Measurements from ENCODE around the gene SRP19.

Gene SRP19

GRCh38 chr5:112865128-112865527 lies 4.0 kb downstream of the SRP19 start:
- H2BK12ac ChIP-seq (ENCODE audit: low read length), result no peak overlapping the region
- no peak overlapping the region for H3K23ac ChIP-seq (ENCODE audit: low read length)
- peaks cover 6% of the 10 kb centered on the region in 2 experiments for H3K4me1 ChIP-seq (ENCODE audit: control insufficient read depth in 1 of 2, insufficient read depth in 2 of 2, low read length in 2 of 2)
- H2AK5ac ChIP-seq (ENCODE audit: low read length), result no peak overlapping the region
- H3K27ac ChIP-seq (ENCODE audit: low read depth, low read length), result no peak overlapping the region
- no CpG with 5 or more reads among the region's 3 CpGs for WGBS (ENCODE audit: extremely low coverage, insufficient coverage, insufficient read length)
- no peak overlapping the region for H4K8ac ChIP-seq (ENCODE audit: low read depth, low read length)
- DNase-seq, result peak in 1 of 2 donors; percentile 70
- no peak overlapping the region for H3K14ac ChIP-seq (ENCODE audit: low read length)
- H3K4ac ChIP-seq (ENCODE audit: low read depth, low read length), result no peak overlapping the region
- H4K12ac ChIP-seq (ENCODE audit: low read depth, low read length), result no peak overlapping the region
- H3K4me3 ChIP-seq (ENCODE audit: low read depth, low read length), result no peak overlapping the region
- H3K18ac ChIP-seq (ENCODE audit: low read length), result no peak overlapping the region
- H3K79me1 ChIP-seq (ENCODE audit: low read length), result peaks cover 6% of the 10 kb centered on the region
- H3K79me2 ChIP-seq (ENCODE audit: control insufficient read depth, insufficient read depth, low read length, poor library complexity), result peaks cover 11% of the 10 kb centered on the region
- peaks cover 25 to 27% of the 10 kb centered on the region in 2 experiments for H3K36me3 ChIP-seq (ENCODE audit: control insufficient read depth in 1 of 2, insufficient read depth in 2 of 2, low read length in 2 of 2)
- no peak overlapping the region for H3K4me2 ChIP-seq (ENCODE audit: low read length)
- no peak overlapping the region for H2BK5ac ChIP-seq (ENCODE audit: low read depth, low read length, poor library complexity)
- no peaks in the 10 kb centered on the region for H3K27me3 ChIP-seq (ENCODE audit: insufficient read depth, low read length)
- no peak overlapping the region for H2AFZ ChIP-seq (ENCODE audit: insufficient read depth, low read length, poor library complexity)
- no peak overlapping the region for H2BK120ac ChIP-seq (ENCODE audit: insufficient read depth, low read length, poor library complexity)
- H4K91ac ChIP-seq (ENCODE audit: low read depth, low read length), result no peak overlapping the region
- H3K9me3 ChIP-seq (ENCODE audit: insufficient read depth, low read depth, low read length), result no peaks in the 10 kb centered on the region
- H3K9ac ChIP-seq (ENCODE audit: low read length), result no peak overlapping the region

- H4K8ac ChIP-seq (ENCODE audit: low read depth, low read length), result no peak overlapping the region
- no peak overlapping the region for H2BK12ac ChIP-seq (ENCODE audit: low read length)
- H3K4me3 ChIP-seq (ENCODE audit: low read depth, low read length), result no peak overlapping the region
- no peak overlapping the region for H3K9ac ChIP-seq (ENCODE audit: low read length)
- no peak overlapping the region for H2BK120ac ChIP-seq (ENCODE audit: insufficient read depth, low read length, poor library complexity)
- no peak overlapping the region for H2BK5ac ChIP-seq (ENCODE audit: low read depth, low read length, poor library complexity)
- H3K36me3 ChIP-seq (ENCODE audit: control insufficient read depth in 1 of 2, insufficient read depth in 2 of 2, low read length in 2 of 2), result peaks cover 27 to 37% of the 10 kb centered on the region in 2 experiments
- no peaks in the 10 kb centered on the region for H3K27me3 ChIP-seq (ENCODE audit: insufficient read depth, low read length)
- H3K23ac ChIP-seq (ENCODE audit: low read length), result no peak overlapping the region
- peaks cover 7% of the 10 kb centered on the region for H3K79me2 ChIP-seq (ENCODE audit: control insufficient read depth, insufficient read depth, low read length, poor library complexity)
- no peak overlapping the region for H3K14ac ChIP-seq (ENCODE audit: low read length)
- H3K18ac ChIP-seq (ENCODE audit: low read length), result no peak overlapping the region
- H2AFZ ChIP-seq (ENCODE audit: insufficient read depth, low read length, poor library complexity), result no peak overlapping the region
- H4K12ac ChIP-seq (ENCODE audit: low read depth, low read length), result no peak overlapping the region
- H3K4me2 ChIP-seq (ENCODE audit: low read length), result no peak overlapping the region
- H2AK5ac ChIP-seq (ENCODE audit: low read length), result no peak overlapping the region
- no peaks in the 10 kb centered on the region for H3K79me1 ChIP-seq (ENCODE audit: low read length)
- no peaks in the 10 kb centered on the region for H3K9me3 ChIP-seq (ENCODE audit: insufficient read depth, low read depth, low read length)
- H3K4ac ChIP-seq (ENCODE audit: low read depth, low read length), result no peak overlapping the region
- peaks cover 6% of the 10 kb centered on the region in 2 experiments for H3K4me1 ChIP-seq (ENCODE audit: control insufficient read depth in 1 of 2, insufficient read depth in 2 of 2, low read length in 2 of 2)
- no CpG with 5 or more reads among the region's 2 CpGs for WGBS (ENCODE audit: extremely low coverage, insufficient coverage, insufficient read length)
- H3K27ac ChIP-seq (ENCODE audit: low read depth, low read length), result no peak overlapping the region
- no peak overlapping the region for H4K91ac ChIP-seq (ENCODE audit: low read depth, low read length)
- DNase-seq, result no peak
Observed at GRCh38 chr5:112866739-112867138, 5.7 kb downstream of the SRP19 start.

- H2AFZ ChIP-seq (ENCODE audit: insufficient read depth, low read length, poor library complexity), result no peak overlapping the region
- no peak overlapping the region for H4K8ac ChIP-seq (ENCODE audit: low read depth, low read length)
- no peak overlapping the region for H2BK5ac ChIP-seq (ENCODE audit: low read depth, low read length, poor library complexity)
- no peak overlapping the region for H3K18ac ChIP-seq (ENCODE audit: low read length)
- peaks cover 25 to 36% of the 10 kb centered on the region in 2 experiments for H3K36me3 ChIP-seq (ENCODE audit: control insufficient read depth in 1 of 2, insufficient read depth in 2 of 2, low read length in 2 of 2)
- no peaks in the 10 kb centered on the region for H3K79me1 ChIP-seq (ENCODE audit: low read length)
- H4K12ac ChIP-seq (ENCODE audit: low read depth, low read length), result no peak overlapping the region
- H3K4me3 ChIP-seq (ENCODE audit: low read depth, low read length), result no peak overlapping the region
- no peak overlapping the region for H2BK12ac ChIP-seq (ENCODE audit: low read length)
- H3K27ac ChIP-seq (ENCODE audit: low read depth, low read length), result no peak overlapping the region
- H2BK120ac ChIP-seq (ENCODE audit: insufficient read depth, low read length, poor library complexity), result no peak overlapping the region
- no peaks in the 10 kb centered on the region for H3K9me3 ChIP-seq (ENCODE audit: insufficient read depth, low read depth, low read length)
- H3K4me1 ChIP-seq (ENCODE audit: control insufficient read depth in 1 of 2, insufficient read depth in 2 of 2, low read length in 2 of 2), result peaks cover 1 to 2% of the 10 kb centered on the region in 2 experiments
- H3K23ac ChIP-seq (ENCODE audit: low read length), result no peak overlapping the region
- WGBS (ENCODE audit: extremely low coverage, insufficient coverage, insufficient read length), result no CpG with 5 or more reads among the region's 5 CpGs
- no peak overlapping the region for H2AK5ac ChIP-seq (ENCODE audit: low read length)
- no peaks in the 10 kb centered on the region for H3K27me3 ChIP-seq (ENCODE audit: insufficient read depth, low read length)
- no peak overlapping the region for H3K4ac ChIP-seq (ENCODE audit: low read depth, low read length)
- H3K14ac ChIP-seq (ENCODE audit: low read length), result no peak overlapping the region
- no peak overlapping the region for H3K4me2 ChIP-seq (ENCODE audit: low read length)
- no peak overlapping the region for H4K91ac ChIP-seq (ENCODE audit: low read depth, low read length)
- H3K79me2 ChIP-seq (ENCODE audit: control insufficient read depth, insufficient read depth, low read length, poor library complexity), result peaks cover 1% of the 10 kb centered on the region
- no peak for DNase-seq
- no peak overlapping the region for H3K9ac ChIP-seq (ENCODE audit: low read length)
Observed at GRCh38 chr5:112867411-112867810, 6.3 kb downstream of the SRP19 start.

- no peak overlapping the region for H3K27ac ChIP-seq (ENCODE audit: low read depth, low read length)
- H2AFZ ChIP-seq (ENCODE audit: insufficient read depth, low read length, poor library complexity), result no peak overlapping the region
- H3K4me2 ChIP-seq (ENCODE audit: low read length), result no peak overlapping the region
- no peak overlapping the region for H4K91ac ChIP-seq (ENCODE audit: low read depth, low read length)
- no peak overlapping the region for H2BK5ac ChIP-seq (ENCODE audit: low read depth, low read length, poor library complexity)
- H3K4me1 ChIP-seq (ENCODE audit: control insufficient read depth in 1 of 2, insufficient read depth in 2 of 2, low read length in 2 of 2), result no peaks in the 10 kb centered on the region
- H3K9ac ChIP-seq (ENCODE audit: low read length), result no peak overlapping the region
- H3K79me2 ChIP-seq (ENCODE audit: control insufficient read depth, insufficient read depth, low read length, poor library complexity), result no peaks in the 10 kb centered on the region
- no peak overlapping the region for H4K12ac ChIP-seq (ENCODE audit: low read depth, low read length)
- H3K23ac ChIP-seq (ENCODE audit: low read length), result no peak overlapping the region
- no peak overlapping the region for H4K8ac ChIP-seq (ENCODE audit: low read depth, low read length)
- no peaks in the 10 kb centered on the region for H3K79me1 ChIP-seq (ENCODE audit: low read length)
- WGBS (ENCODE audit: extremely low coverage, insufficient coverage, insufficient read length), result no CpG with 5 or more reads among the region's 3 CpGs
- no peak overlapping the region for H3K18ac ChIP-seq (ENCODE audit: low read length)
- peaks cover 21 to 31% of the 10 kb centered on the region in 2 experiments for H3K36me3 ChIP-seq (ENCODE audit: control insufficient read depth in 1 of 2, insufficient read depth in 2 of 2, low read length in 2 of 2)
- H2BK12ac ChIP-seq (ENCODE audit: low read length), result no peak overlapping the region
- H3K14ac ChIP-seq (ENCODE audit: low read length), result no peak overlapping the region
- no peak overlapping the region for H3K4me3 ChIP-seq (ENCODE audit: low read depth, low read length)
- no peak for DNase-seq
- no peaks in the 10 kb centered on the region for H3K9me3 ChIP-seq (ENCODE audit: insufficient read depth, low read depth, low read length)
- H2AK5ac ChIP-seq (ENCODE audit: low read length), result no peak overlapping the region
- no peak overlapping the region for H2BK120ac ChIP-seq (ENCODE audit: insufficient read depth, low read length, poor library complexity)
- no peaks in the 10 kb centered on the region for H3K27me3 ChIP-seq (ENCODE audit: insufficient read depth, low read length)
- H3K4ac ChIP-seq (ENCODE audit: low read depth, low read length), result no peak overlapping the region
Observed at GRCh38 chr5:112869948-112870347, 8.9 kb downstream of the SRP19 start.
